Astrocyte (in vitro differentiated cells and primary cell): ENCODE measurements around the gene SENP8. TPM values are rescaled to one million over a fixed set of nuclear protein-coding genes. Genes with fewer than 3 reads are reported as not detected.

Source experiments
- DNase-seq: peaks from one replicate; pipeline ENCODE4 v3.0.0-alpha.2; 2010; ENCODE audit warnings: low read depth
- FAIRE-seq: peaks from 2 replicates; lab custom pipeline; 2011; peaks lifted over from hg19 to GRCh38; lab: Jason Lieb, UNC
- H2AFZ ChIP-seq: 2 replicates; pipeline ENCODE4 v1.6.0; 2012; ENCODE audit warnings: low read depth, low read length, inconsistent platforms
- H3K27ac ChIP-seq: 2 replicates; pipeline ENCODE4 v1.5.1; 2011; ENCODE audit warnings: low read depth, low read length, inconsistent platforms
- H3K27me3 ChIP-seq: 2 replicates; pipeline ENCODE4 v1.6.0; 2011; ENCODE audit warnings: low read length, inconsistent platforms; ENCODE audit not compliant: insufficient read depth
- H3K36me3 ChIP-seq: 2 replicates; pipeline ENCODE4 v1.5.1; 2011; ENCODE audit warnings: low read length, inconsistent platforms; ENCODE audit not compliant: insufficient read depth
- H3K4me1 ChIP-seq: 2 replicates; pipeline ENCODE4 v1.5.1; 2011; ENCODE audit warnings: low read length, inconsistent platforms; ENCODE audit not compliant: insufficient read depth
- H3K4me2 ChIP-seq: 2 replicates; pipeline ENCODE4 v1.6.0; 2012; ENCODE audit warnings: low read length, inconsistent platforms
- H3K4me3 ChIP-seq: 2 replicates; pipeline ENCODE4 v1.5.1; 2011; ENCODE audit warnings: low read depth, mild to moderate bottlenecking, low read length, inconsistent platforms; ENCODE audit not compliant: insufficient read depth
- H3K79me2 ChIP-seq: 2 replicates; pipeline ENCODE4 v1.6.0; 2012; ENCODE audit warnings: mild to moderate bottlenecking, low read length, inconsistent platforms; ENCODE audit not compliant: insufficient read depth
- H3K9ac ChIP-seq: 2 replicates; pipeline ENCODE4 v1.6.0; 2012; ENCODE audit warnings: mild to moderate bottlenecking, low read length, inconsistent platforms
- H3K9me3 ChIP-seq: 2 replicates; pipeline ENCODE4 v1.5.1; 2012; ENCODE audit warnings: low read depth, mild to moderate bottlenecking, low read length, inconsistent platforms; ENCODE audit not compliant: insufficient read depth
- H4K20me1 ChIP-seq: 2 replicates; pipeline ENCODE4 v1.6.0; 2012; ENCODE audit warnings: low read length, inconsistent platforms; ENCODE audit not compliant: insufficient read depth
- H3K27ac Mint-ChIP-seq: one replicate; pipeline ENCODE4 v1.8.0; 2021; ENCODE audit warnings: mild to moderate bottlenecking, mixed read lengths; ENCODE audit not compliant: unreplicated experiment
- H3K27me3 Mint-ChIP-seq: one replicate; pipeline ENCODE4 v1.8.0; 2021; ENCODE audit warnings: low read depth, mixed read lengths; ENCODE audit not compliant: unreplicated experiment
- H3K36me3 Mint-ChIP-seq: one replicate; pipeline ENCODE4 v1.8.0; 2021; ENCODE audit warnings: low read depth, mixed read lengths; ENCODE audit not compliant: unreplicated experiment
- H3K4me1 Mint-ChIP-seq: one replicate; pipeline ENCODE4 v1.8.0; 2021; ENCODE audit warnings: low read depth, mixed read lengths; ENCODE audit not compliant: unreplicated experiment
- H3K4me3 Mint-ChIP-seq: one replicate; pipeline ENCODE4 v1.8.0; 2021; ENCODE audit warnings: mild to moderate bottlenecking, moderate library complexity, mixed read lengths; ENCODE audit not compliant: unreplicated experiment
- H3K9me3 Mint-ChIP-seq: one replicate; pipeline ENCODE4 v1.8.0; 2021; ENCODE audit warnings: mild to moderate bottlenecking, mixed read lengths; ENCODE audit not compliant: unreplicated experiment
- EZH2 ChIP-seq: IDR thresholded peaks from 2 replicates; pipeline ENCODE4 v1.6.1; 2012; ENCODE audit warnings: mild to moderate bottlenecking, low read length, inconsistent platforms; ENCODE audit not compliant: insufficient read depth
- total RNA-seq: library from RNA; stranded (reverse); gene quantifications from 2 replicates; pipeline ENCODE4 v1.2.1, GENCODE V29; 2021
- TF ChIP-seq, protein P1 (sequence below): IDR thresholded peaks from 2 replicates; pipeline ENCODE4 v1.5.1; 2011; ENCODE audit warnings: low read depth, mild to moderate bottlenecking, inconsistent platforms, low read length, moderate library complexity; ENCODE audit not compliant: insufficient read depth

Gene SENP8
- total RNA-seq, 1 donor from 2014 or later: 2.9 TPM

GRCh38 chr15:72179950-72180581 lies 61.9 kb downstream of the SENP8 start:
- H3K9me3 Mint-ChIP-seq: no peaks in the 10 kb centered on the region
- H3K9me3 ChIP-seq: no peaks in the 10 kb centered on the region
- H3K4me1 Mint-ChIP-seq: no peaks in the 10 kb centered on the region
- no peak overlapping the region for H3K27ac ChIP-seq
- H3K27me3 ChIP-seq: peaks cover 16% of the 10 kb centered on the region
- TF ChIP-seq, protein P1, sequence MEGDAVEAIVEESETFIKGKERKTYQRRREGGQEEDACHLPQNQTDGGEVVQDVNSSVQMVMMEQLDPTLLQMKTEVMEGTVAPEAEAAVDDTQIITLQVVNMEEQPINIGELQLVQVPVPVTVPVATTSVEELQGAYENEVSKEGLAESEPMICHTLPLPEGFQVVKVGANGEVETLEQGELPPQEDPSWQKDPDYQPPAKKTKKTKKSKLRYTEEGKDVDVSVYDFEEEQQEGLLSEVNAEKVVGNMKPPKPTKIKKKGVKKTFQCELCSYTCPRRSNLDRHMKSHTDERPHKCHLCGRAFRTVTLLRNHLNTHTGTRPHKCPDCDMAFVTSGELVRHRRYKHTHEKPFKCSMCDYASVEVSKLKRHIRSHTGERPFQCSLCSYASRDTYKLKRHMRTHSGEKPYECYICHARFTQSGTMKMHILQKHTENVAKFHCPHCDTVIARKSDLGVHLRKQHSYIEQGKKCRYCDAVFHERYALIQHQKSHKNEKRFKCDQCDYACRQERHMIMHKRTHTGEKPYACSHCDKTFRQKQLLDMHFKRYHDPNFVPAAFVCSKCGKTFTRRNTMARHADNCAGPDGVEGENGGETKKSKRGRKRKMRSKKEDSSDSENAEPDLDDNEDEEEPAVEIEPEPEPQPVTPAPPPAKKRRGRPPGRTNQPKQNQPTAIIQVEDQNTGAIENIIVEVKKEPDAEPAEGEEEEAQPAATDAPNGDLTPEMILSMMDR: no peak
- no peak for TF ChIP-seq EZH2
- no peak overlapping the region for H3K27ac Mint-ChIP-seq
- H3K4me3 ChIP-seq: no peak overlapping the region
- no peaks in the 10 kb centered on the region for H3K79me2 ChIP-seq
- H4K20me1 ChIP-seq: no peaks in the 10 kb centered on the region
- H3K36me3 Mint-ChIP-seq: peaks cover 2% of the 10 kb centered on the region
- H3K4me1 ChIP-seq: peaks cover 11% of the 10 kb centered on the region
- peaks cover 15% of the 10 kb centered on the region for H3K27me3 Mint-ChIP-seq
- H3K4me3 Mint-ChIP-seq: no peak overlapping the region
- no peaks in the 10 kb centered on the region for H3K36me3 ChIP-seq
- H2AFZ ChIP-seq: no peak overlapping the region
- H3K9ac ChIP-seq: no peak overlapping the region
- H3K4me2 ChIP-seq: no peak overlapping the region
- DNase-seq: no peak
- no peak for FAIRE-seq

- no peaks in the 10 kb centered on the region for H3K9me3 Mint-ChIP-seq
- no peaks in the 10 kb centered on the region for H3K4me1 Mint-ChIP-seq
- no peak overlapping the region for H3K27ac ChIP-seq
- no peak overlapping the region for H2AFZ ChIP-seq
- no peaks in the 10 kb centered on the region for H3K36me3 Mint-ChIP-seq
- H3K27me3 Mint-ChIP-seq: peaks cover 7% of the 10 kb centered on the region
- H3K4me2 ChIP-seq: no peak overlapping the region
- H3K4me3 ChIP-seq: no peak overlapping the region
- no peak for TF ChIP-seq EZH2
- TF ChIP-seq, protein P1: no peak
- no peak overlapping the region for H3K27ac Mint-ChIP-seq
- no peaks in the 10 kb centered on the region for H3K9me3 ChIP-seq
- peaks cover 15% of the 10 kb centered on the region for H3K27me3 ChIP-seq
- H3K9ac ChIP-seq: no peak overlapping the region
- DNase-seq (no peak), FAIRE-seq (no peak)
- no peaks in the 10 kb centered on the region for H3K36me3 ChIP-seq
- H3K79me2 ChIP-seq: no peaks in the 10 kb centered on the region
- H3K4me1 ChIP-seq: peaks cover 11% of the 10 kb centered on the region
- no peak overlapping the region for H3K4me3 Mint-ChIP-seq
- H4K20me1 ChIP-seq: no peaks in the 10 kb centered on the region
Observed at GRCh38 chr15:72180761-72181324, 62.6 kb downstream of the SENP8 start.

DNA sequence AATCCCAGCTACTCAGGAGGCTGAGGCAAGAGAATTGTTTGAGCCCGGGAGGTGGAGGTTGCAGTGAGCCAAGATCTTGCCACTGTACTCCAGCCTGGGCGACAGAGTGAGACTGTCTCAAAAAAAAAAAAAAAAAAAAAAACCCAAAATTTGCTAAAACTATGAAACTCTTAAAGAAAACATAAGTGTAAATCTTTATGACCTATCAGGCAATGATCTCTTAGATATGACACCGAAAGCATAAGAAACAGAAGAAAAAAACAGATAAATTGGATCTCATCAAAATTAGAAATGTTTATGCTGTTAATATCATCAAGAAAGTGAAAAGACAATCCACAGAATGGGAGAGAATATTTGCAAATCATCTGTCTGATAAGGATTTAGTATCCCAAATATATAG lies 64.0 kb downstream of the SENP8 start:
- no peak overlapping the region for H3K4me3 Mint-ChIP-seq
- Histone ChIP-seq H3K4me1 (peaks cover 11% of the 10 kb centered on the region), H3K36me3 (no peaks in the 10 kb centered on the region), H2AFZ (no peak overlapping the region), H3K9ac (no peak overlapping the region), H4K20me1 (no peaks in the 10 kb centered on the region), H3K4me3 (no peak overlapping the region), H3K27ac (no peak overlapping the region), H3K27me3 (peaks cover 14% of the 10 kb centered on the region), H3K9me3 (no peaks in the 10 kb centered on the region), H3K79me2 (no peaks in the 10 kb centered on the region), H3K4me2 (no peak overlapping the region)
- no peak for DNase-seq
- H3K27me3 Mint-ChIP-seq: peaks cover 4% of the 10 kb centered on the region
- H3K27ac Mint-ChIP-seq: no peak overlapping the region
- no peak for TF ChIP-seq EZH2
- TF ChIP-seq, protein P1: no peak
- no peaks in the 10 kb centered on the region for H3K9me3 Mint-ChIP-seq
- no peak for FAIRE-seq
- H3K36me3 Mint-ChIP-seq: no peaks in the 10 kb centered on the region
- H3K4me1 Mint-ChIP-seq: no peaks in the 10 kb centered on the region
